Stimulated activated CD8-positive, alpha-beta memory T cell treated with anti-CD3 and anti-CD28 coated beads, Interleukin-12 subunit alpha, Interleukin-12 subunit beta, amount 100 ng/mL, for 24 hours (primary cell): ENCODE data around the gene OR2T8.

ENCODE experiments used
- DNase-seq: peaks from one replicate; pipeline ENCODE4 v3.0.0-alpha.2; 2020; ENCODE audit errors: extremely low read depth

The OR2T8 gene

DNA sequence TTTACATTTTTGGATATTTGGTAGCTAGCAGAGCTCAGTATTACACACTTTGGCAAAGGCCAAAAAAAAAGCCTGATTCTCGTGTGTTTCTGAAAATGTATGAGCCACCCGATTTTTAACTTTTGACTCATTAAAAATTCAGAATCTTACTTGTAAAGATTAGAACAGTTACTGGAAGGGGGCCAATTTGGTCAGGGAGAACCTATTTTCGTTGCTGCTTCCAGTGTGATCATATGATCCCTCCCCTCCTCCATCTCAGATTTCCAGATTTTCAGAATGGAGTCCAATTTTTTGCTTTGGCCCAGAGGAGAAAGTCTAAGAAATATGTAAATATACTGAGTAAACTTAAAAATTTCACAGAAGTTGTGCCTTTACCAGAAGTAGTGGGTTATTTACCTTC is 41.7 kb downstream of the OR2T8 start:
- DNase-seq: no peak

GRCh38 chr1:247962911-247963588 is 43.0 kb downstream of the OR2T8 start:
- no peak for DNase-seq

GRCh38 chr1:247964933-247965332 is 44.9 kb downstream of the OR2T8 start, which contains the start of gene OR2AK2:
TSS of gene OR2AK2 (plus strand) at chr1:247965233. CDS start at chr1:247965377, 144 bp downstream.
- no peak for DNase-seq

GRCh38 chr1:247966532-247967204 is 46.6 kb downstream of the OR2T8 start:
- DNase-seq: no peak
